Activated naive CD4-positive, alpha-beta T cell treated with anti-CD3 and anti-CD28 coated beads for 36 hours (primary cell): ENCODE results near the gene MTHFD2L. TPM values are rescaled to one million over a fixed set of nuclear protein-coding genes. Genes with fewer than 3 reads are reported as not detected.

Source experiments
- CTCF ChIA-PET: fragments of 350-600 bp; sonication (Branson Sonifier 250); formaldehyde crosslinking; loops from one replicate; lab custom pipeline; 2021; ENCODE audit warnings: antibody characterized with exemption; lab: Charles Lee
- DNase-seq: peaks from one replicate; pipeline ENCODE4 v3.0.0-alpha.2; 2020
- H3K27ac Mint-ChIP-seq: one replicate; pipeline ENCODE4 v1.8.0; 2021; ENCODE audit warnings: mild to moderate bottlenecking, mixed read lengths
- H3K27me3 Mint-ChIP-seq: one replicate; pipeline ENCODE4 v1.8.0; 2021; ENCODE audit warnings: low read depth, mixed read lengths
- H3K36me3 Mint-ChIP-seq: one replicate; pipeline ENCODE4 v1.8.0; 2021; ENCODE audit warnings: low read depth, mixed read lengths
- H3K4me1 Mint-ChIP-seq: one replicate; pipeline ENCODE4 v1.8.0; 2021; ENCODE audit warnings: low read depth, mixed read lengths
- H3K4me3 Mint-ChIP-seq: one replicate; pipeline ENCODE4 v1.8.0; 2021; ENCODE audit warnings: mild to moderate bottlenecking, moderate library complexity, mixed read lengths
- H3K9me3 Mint-ChIP-seq: one replicate; pipeline ENCODE4 v1.8.0; 2021; ENCODE audit warnings: mixed read lengths
- intact Hi-C: fragments of 100-400 bp; cut with micrococcal nuclease; formaldehyde crosslinking; loops from one replicate; pipeline ENCODE4 v1.15.1; 2023
- total RNA-seq, 2 experiments: library from RNA; stranded (reverse); gene quantifications; one replicate each; pipeline ENCODE4 v1.2.3, GENCODE V29; 2021

The MTHFD2L gene
- total RNA-seq, 2 experiments from 2014 or later = 4.8 to 5.3 TPM

DNA sequence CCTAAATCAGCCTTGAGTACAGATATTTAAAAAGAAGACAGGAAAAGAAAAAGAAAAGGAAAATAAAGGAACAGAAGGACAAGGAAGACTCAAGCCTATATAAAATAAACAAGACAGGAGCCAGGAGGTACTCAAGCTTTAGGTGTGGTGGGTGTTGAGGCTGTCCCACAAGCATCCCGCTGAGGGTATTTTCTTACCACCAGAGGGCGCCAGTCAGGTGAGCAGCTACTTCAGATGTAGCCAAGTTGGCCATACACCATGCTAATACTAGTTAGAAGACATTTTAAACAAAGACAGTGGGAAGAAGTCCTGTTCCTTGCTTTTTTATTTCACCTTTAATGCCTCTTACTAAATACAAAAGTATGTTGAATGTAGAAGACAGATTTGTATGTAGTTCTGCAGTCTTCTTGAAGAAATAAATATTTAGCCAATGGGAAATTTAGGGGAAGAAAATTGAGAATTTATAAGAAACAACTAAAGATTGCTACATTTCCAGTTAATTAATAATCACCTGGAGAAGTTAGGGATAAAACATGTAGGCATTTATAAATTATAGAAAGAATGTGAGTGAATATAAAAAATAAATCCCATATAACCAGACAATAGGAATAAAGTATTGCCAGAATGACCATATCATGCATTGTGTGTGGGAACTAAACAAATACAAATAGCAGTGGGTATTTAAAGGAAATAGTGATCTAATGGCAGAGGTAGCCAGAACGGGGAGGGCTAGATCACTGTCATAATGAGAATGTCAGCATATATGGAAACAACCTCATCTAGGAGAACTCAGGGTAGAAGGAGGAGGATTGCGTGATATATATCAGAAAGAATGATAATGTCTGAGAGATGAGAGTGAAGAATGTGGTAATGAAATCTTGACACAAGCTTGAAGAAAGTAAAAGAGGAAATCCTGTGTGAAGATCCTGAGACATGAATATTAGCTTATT is 71.0 kb downstream of the MTHFD2L start:
- CTCF ChIA-PET = interaction anchor here (0.6 to 4.6 kb wide), 36 partner anchors 8 to 1082 kb away, joined by 3 to 33 read pairs (median 4); partner anchors contain the start of gene EPGN

GRCh38 chr4:74230902-74231499 is 73.1 kb downstream of the MTHFD2L start:
- H3K27ac Mint-ChIP-seq = no peak overlapping the region
- no peak overlapping the region for H3K4me3 Mint-ChIP-seq
- DNase-seq = peak; percentile 39
- H3K27me3 Mint-ChIP-seq = no peaks in the 10 kb centered on the region
- H3K9me3 Mint-ChIP-seq = no peaks in the 10 kb centered on the region
- peaks cover 10% of the 10 kb centered on the region for H3K4me1 Mint-ChIP-seq
- intact Hi-C loops = loop anchor here (5.0 kb wide), 1 partner anchor 301 kb away; no protein-coding TSS in a partner anchor
- CTCF ChIA-PET = interaction anchor here (1.0 to 4.6 kb wide), 2 partner anchors 42 to 76 kb away, joined by 5 to 33 read pairs; partner anchors contain the start of gene EPGN
- H3K36me3 Mint-ChIP-seq = no peaks in the 10 kb centered on the region

More for the DNA sequence above, 71.0 kb downstream of the MTHFD2L start:
- no peaks in the 10 kb centered on the region for H3K9me3 Mint-ChIP-seq
- intact Hi-C loops = loop anchor here (1.0 to 5.0 kb wide), 4 partner anchors 40 to 442 kb away; no protein-coding TSS in a partner anchor
- peaks cover 3% of the 10 kb centered on the region for H3K4me1 Mint-ChIP-seq
- no peak overlapping the region for H3K4me3 Mint-ChIP-seq
- no peak overlapping the region for H3K27ac Mint-ChIP-seq
- DNase-seq = peak; percentile 88
- H3K27me3 Mint-ChIP-seq = no peaks in the 10 kb centered on the region
- H3K36me3 Mint-ChIP-seq = peaks cover 3% of the 10 kb centered on the region

DNA sequence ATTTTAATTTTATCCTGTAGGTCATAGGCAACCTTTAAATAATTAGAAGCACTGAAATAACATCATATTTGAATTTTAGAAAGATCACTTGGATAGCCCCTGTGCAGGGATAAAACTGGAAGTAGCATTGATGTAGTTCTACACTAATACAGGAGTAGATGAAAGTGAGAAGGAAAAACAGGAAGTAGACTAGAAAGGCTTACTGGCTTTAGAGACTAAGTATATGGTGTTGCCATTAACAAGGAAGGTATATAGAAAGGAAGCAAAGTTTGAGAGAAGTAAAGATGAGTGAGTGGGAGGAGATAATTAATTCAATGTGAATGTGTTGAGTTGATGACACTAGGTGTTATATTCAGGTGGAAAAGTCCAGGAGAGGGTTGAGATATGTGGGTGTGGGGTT is 77.2 kb downstream of the MTHFD2L start:
- no peaks in the 10 kb centered on the region for H3K9me3 Mint-ChIP-seq
- DNase-seq = no peak
- H3K36me3 Mint-ChIP-seq = peaks cover 2% of the 10 kb centered on the region
- no peak overlapping the region for H3K27ac Mint-ChIP-seq
- intact Hi-C loops = no loop called here
- peaks cover 16% of the 10 kb centered on the region for H3K4me1 Mint-ChIP-seq
- H3K27me3 Mint-ChIP-seq = no peaks in the 10 kb centered on the region
- no peak overlapping the region for H3K4me3 Mint-ChIP-seq
- CTCF ChIA-PET = no interaction called here

- intact Hi-C loops = no loop called here
- H3K9me3 Mint-ChIP-seq = no peaks in the 10 kb centered on the region
- no peaks in the 10 kb centered on the region for H3K27me3 Mint-ChIP-seq
- peak overlapping the region; percentile 46 for H3K27ac Mint-ChIP-seq
- peaks cover 2% of the 10 kb centered on the region for H3K36me3 Mint-ChIP-seq
- H3K4me1 Mint-ChIP-seq = peaks cover 13% of the 10 kb centered on the region
- no peak for DNase-seq
- H3K4me3 Mint-ChIP-seq = no peak overlapping the region
- CTCF ChIA-PET = interaction anchor here (1.1 kb wide), 1 partner anchor 9 kb away, joined by 5 read pairs; no protein-coding TSS in a partner anchor
These were observed 79.6 kb downstream of the MTHFD2L start for GRCh38 chr4:74237425-74237966.

DNA sequence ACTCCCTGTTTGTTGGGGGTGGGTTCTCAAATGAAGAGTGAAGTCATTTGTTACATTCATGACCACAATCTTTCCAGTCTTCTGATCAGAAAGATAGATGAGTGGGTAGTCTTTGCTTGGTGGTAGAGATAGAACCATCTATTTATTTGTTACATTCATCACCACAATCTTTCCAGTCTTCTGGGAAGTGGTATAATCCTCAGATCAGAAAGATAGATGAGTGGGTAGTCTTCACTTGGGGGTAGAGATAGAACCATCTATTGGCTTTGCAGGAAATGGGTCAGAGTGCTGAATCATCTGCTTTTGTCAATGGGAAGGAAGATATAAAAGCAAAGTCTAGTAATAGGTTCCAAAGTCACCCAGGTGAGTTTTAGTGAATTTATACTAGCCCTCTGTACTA is 86.1 kb downstream of the MTHFD2L start:
- DNase-seq = no peak
- peaks cover 2% of the 10 kb centered on the region for H3K36me3 Mint-ChIP-seq
- no peak overlapping the region for H3K27ac Mint-ChIP-seq
- no peaks in the 10 kb centered on the region for H3K4me1 Mint-ChIP-seq
- CTCF ChIA-PET = no interaction called here
- intact Hi-C loops = no loop called here
- H3K27me3 Mint-ChIP-seq = no peaks in the 10 kb centered on the region
- no peak overlapping the region for H3K4me3 Mint-ChIP-seq
- H3K9me3 Mint-ChIP-seq = no peaks in the 10 kb centered on the region

DNA sequence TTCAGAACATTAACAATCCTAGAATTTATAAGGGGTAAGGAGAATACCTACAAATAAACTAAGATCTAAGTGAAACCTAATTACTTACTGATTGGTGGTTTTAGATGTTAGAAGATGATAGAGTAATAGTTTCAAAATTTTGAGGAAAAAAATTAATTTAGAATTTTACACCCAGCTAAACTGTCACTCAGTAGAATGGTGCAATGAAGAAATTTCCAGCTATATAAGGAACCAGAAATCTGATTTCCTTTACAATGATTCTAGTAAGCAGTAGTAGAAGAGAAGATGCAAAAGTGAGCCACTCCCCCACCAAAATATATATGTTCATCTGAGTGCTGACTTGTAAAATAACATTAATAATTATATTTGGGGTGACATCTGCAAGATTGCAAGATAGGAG is 95.0 kb downstream of the MTHFD2L start:
- Mint-ChIP-seq H3K9me3 (peaks cover 20% of the 10 kb centered on the region), H3K4me1 (no peaks in the 10 kb centered on the region), H3K36me3 (peaks cover 23% of the 10 kb centered on the region), H3K27me3 (no peaks in the 10 kb centered on the region), H3K4me3 (no peak overlapping the region), H3K27ac (no peak overlapping the region)
- intact Hi-C loops = no loop called here
- DNase-seq = no peak
- CTCF ChIA-PET = interaction anchor here (0.9 kb wide), 1 partner anchor 24 kb away, joined by 3 read pairs; no protein-coding TSS in a partner anchor

GRCh38 chr4:74254386-74254785 is 96.5 kb downstream of the MTHFD2L start:
- no peak overlapping the region for H3K4me3 Mint-ChIP-seq
- intact Hi-C loops = no loop called here
- H3K9me3 Mint-ChIP-seq = peaks cover 20% of the 10 kb centered on the region
- CTCF ChIA-PET = interaction anchor here (0.6 to 1.1 kb wide), 4 partner anchors 26 to 1456 kb away, joined by 3 to 6 read pairs (median 4); no protein-coding TSS in a partner anchor
- no peaks in the 10 kb centered on the region for H3K4me1 Mint-ChIP-seq
- peaks cover 23% of the 10 kb centered on the region for H3K36me3 Mint-ChIP-seq
- no peaks in the 10 kb centered on the region for H3K27me3 Mint-ChIP-seq
- DNase-seq = no peak
- H3K27ac Mint-ChIP-seq = no peak overlapping the region

GRCh38 chr4:74255096-74255495 is 97.2 kb downstream of the MTHFD2L start:
- CTCF ChIA-PET = interaction anchor here (0.6 to 1.1 kb wide), 6 partner anchors 10 to 1457 kb away, joined by 3 to 6 read pairs (median 3); no protein-coding TSS in a partner anchor
- H3K4me1 Mint-ChIP-seq = no peaks in the 10 kb centered on the region

DNA sequence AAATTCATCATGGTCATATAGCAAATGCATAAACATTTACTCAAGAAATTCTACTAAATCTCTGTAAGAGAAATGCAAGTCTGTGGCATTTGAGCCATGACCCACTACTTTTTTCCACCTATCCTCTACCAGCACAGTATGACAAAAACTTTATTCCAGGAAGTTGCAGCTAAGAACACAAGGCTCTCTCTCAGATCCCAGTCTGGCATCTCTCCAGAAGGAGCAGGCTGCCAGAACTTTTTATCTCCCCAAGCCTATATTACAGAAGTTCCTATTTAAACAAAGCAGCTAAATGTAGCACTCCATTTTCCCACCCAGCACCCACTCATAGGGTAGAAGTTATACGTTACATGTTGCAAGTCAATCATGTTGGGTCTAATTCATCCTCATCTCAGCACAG is 101.0 kb downstream of the MTHFD2L start:
- H3K27ac Mint-ChIP-seq = no peak overlapping the region
- no peaks in the 10 kb centered on the region for H3K4me1 Mint-ChIP-seq
- intact Hi-C loops = no loop called here
- H3K9me3 Mint-ChIP-seq = no peaks in the 10 kb centered on the region
- no peaks in the 10 kb centered on the region for H3K36me3 Mint-ChIP-seq
- DNase-seq = no peak
- H3K27me3 Mint-ChIP-seq = no peaks in the 10 kb centered on the region
- no peak overlapping the region for H3K4me3 Mint-ChIP-seq
- CTCF ChIA-PET = no interaction called here

More at GRCh38 chr4:74255096-74255495, 97.2 kb downstream of the MTHFD2L start:
- no peaks in the 10 kb centered on the region for H3K27me3 Mint-ChIP-seq
- H3K36me3 Mint-ChIP-seq = peaks cover 21% of the 10 kb centered on the region
- intact Hi-C loops = no loop called here
- no peak for DNase-seq
- no peak overlapping the region for H3K27ac Mint-ChIP-seq
- no peak overlapping the region for H3K4me3 Mint-ChIP-seq
- peaks cover 20% of the 10 kb centered on the region for H3K9me3 Mint-ChIP-seq

DNA sequence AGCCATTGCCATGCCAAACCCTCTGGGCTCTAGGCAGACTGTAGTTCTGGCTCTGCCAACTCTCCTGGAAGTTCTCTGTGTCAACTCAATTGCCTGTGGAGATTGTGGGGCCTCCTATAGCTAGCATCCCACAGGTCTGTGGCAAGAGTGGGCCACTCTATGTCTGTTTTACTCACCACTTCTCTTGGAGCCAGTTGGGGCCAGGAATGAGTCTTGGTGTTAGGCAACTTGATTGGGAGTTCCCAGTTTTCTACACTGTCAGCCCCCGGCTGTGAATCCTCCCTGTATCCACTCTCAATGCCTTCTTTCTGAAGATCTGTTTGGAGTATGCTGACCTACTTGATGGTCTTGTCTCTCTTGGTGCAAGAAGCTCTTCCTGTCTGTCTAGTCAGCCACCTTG is 102.1 kb downstream of the MTHFD2L start:
- no peaks in the 10 kb centered on the region for H3K4me1 Mint-ChIP-seq
- H3K27me3 Mint-ChIP-seq = no peaks in the 10 kb centered on the region
- H3K4me3 Mint-ChIP-seq = no peak overlapping the region
- no peak overlapping the region for H3K27ac Mint-ChIP-seq
- no peaks in the 10 kb centered on the region for H3K36me3 Mint-ChIP-seq
- H3K9me3 Mint-ChIP-seq = no peaks in the 10 kb centered on the region
- intact Hi-C loops = no loop called here
- CTCF ChIA-PET = interaction anchor here (1.3 kb wide), 1 partner anchor 58 kb away, joined by 3 read pairs; no protein-coding TSS in a partner anchor
- DNase-seq = no peak

GRCh38 chr4:74262522-74262921 is 104.6 kb downstream of the MTHFD2L start:
- Mint-ChIP-seq H3K27ac (no peak overlapping the region), H3K27me3 (no peaks in the 10 kb centered on the region), H3K9me3 (no peaks in the 10 kb centered on the region), H3K4me1 (no peaks in the 10 kb centered on the region), H3K36me3 (no peaks in the 10 kb centered on the region), H3K4me3 (no peak overlapping the region)
- intact Hi-C loops = no loop called here
- no peak for DNase-seq
- CTCF ChIA-PET = interaction anchor here (1.4 kb wide), 1 partner anchor 34 kb away, joined by 5 read pairs; no protein-coding TSS in a partner anchor

GRCh38 chr4:74263551-74263950 is 105.6 kb downstream of the MTHFD2L start:
- intact Hi-C loops = no loop called here
- DNase-seq = no peak
- Mint-ChIP-seq H3K36me3 (no peaks in the 10 kb centered on the region), H3K9me3 (no peaks in the 10 kb centered on the region), H3K27ac (no peak overlapping the region), H3K27me3 (no peaks in the 10 kb centered on the region), H3K4me1 (peaks cover 3% of the 10 kb centered on the region), H3K4me3 (no peak overlapping the region)
- CTCF ChIA-PET = interaction anchor here (1.4 kb wide), 1 partner anchor 35 kb away, joined by 5 read pairs; no protein-coding TSS in a partner anchor
